Epithelial cell of proximal tubule (primary cell): ENCODE measurements around the gene HHIPL1. TPM values are rescaled to one million over a fixed set of nuclear protein-coding genes. Genes with fewer than 3 reads are reported as not detected.

Source experiments
- DNase-seq: peaks from one replicate; pipeline ENCODE4 v3.0.0-alpha.2; 2011; ENCODE audit warnings: low read depth
- H3K4me3 ChIP-seq: 2 replicates; pipeline ENCODE4 v1.5.1; 2011; ENCODE audit warnings: low read depth, mild to moderate bottlenecking, low read length
- total RNA-seq: library from RNA; depleted of rRNA; stranded (reverse); fragments of >200 nt; gene quantifications from 2 replicates; pipeline ENCODE4 v1.2.3, GENCODE V29; 2015
- TF ChIP-seq, protein P1 (sequence below): conservative IDR thresholded peaks from 2 replicates; pipeline ENCODE4 v1.5.1; 2012; ENCODE audit warnings: low read depth, mild to moderate bottlenecking, low read length

Gene HHIPL1
- total RNA-seq, 1 donor from 2014 or later, result 4.9 TPM

DNA sequence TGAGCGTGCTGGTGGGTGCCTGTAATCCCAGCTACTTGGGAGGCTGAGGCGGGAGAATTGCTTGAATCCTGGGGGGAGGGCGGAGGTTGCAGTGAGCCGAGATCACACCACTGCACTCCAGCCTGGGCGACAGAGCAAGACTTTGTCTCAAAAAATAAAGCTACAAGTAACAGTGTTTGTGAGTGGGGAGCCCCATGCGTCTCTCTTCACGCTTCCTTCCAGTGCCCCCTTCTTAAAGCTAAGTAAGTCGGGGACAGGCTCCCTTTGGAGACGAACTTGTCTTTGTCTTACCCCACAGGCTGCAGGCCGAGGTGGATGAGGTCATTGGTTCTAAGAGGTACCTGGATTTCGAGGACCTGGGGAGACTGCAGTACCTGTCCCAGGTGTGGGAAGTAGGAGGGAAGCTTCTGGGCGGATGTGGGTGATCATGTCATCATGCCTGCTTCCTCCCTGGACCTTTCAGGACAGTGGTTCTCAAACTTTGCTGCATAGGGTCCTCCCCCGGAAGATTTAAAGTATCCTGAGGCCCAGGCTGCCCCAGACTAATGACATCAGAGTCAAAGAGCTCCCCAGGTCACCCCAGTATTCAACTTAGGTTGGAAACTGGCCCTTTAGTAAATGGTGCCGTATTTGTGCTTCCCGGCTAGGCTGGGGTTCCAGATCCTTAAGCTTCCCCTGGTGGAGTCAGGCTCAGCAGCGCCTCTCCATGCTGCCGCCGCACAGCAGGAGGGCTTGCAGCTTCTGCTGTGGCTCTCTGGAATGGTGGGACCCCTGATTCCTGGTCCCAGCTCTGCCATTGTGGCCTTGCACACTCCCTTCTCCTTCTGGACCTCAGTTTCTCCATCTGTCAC is 76.2 kb downstream of the HHIPL1 start:
- no peak for DNase-seq
- no peak overlapping the region for H3K4me3 ChIP-seq
- TF ChIP-seq, protein P1, sequence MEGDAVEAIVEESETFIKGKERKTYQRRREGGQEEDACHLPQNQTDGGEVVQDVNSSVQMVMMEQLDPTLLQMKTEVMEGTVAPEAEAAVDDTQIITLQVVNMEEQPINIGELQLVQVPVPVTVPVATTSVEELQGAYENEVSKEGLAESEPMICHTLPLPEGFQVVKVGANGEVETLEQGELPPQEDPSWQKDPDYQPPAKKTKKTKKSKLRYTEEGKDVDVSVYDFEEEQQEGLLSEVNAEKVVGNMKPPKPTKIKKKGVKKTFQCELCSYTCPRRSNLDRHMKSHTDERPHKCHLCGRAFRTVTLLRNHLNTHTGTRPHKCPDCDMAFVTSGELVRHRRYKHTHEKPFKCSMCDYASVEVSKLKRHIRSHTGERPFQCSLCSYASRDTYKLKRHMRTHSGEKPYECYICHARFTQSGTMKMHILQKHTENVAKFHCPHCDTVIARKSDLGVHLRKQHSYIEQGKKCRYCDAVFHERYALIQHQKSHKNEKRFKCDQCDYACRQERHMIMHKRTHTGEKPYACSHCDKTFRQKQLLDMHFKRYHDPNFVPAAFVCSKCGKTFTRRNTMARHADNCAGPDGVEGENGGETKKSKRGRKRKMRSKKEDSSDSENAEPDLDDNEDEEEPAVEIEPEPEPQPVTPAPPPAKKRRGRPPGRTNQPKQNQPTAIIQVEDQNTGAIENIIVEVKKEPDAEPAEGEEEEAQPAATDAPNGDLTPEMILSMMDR, result no peak

DNA sequence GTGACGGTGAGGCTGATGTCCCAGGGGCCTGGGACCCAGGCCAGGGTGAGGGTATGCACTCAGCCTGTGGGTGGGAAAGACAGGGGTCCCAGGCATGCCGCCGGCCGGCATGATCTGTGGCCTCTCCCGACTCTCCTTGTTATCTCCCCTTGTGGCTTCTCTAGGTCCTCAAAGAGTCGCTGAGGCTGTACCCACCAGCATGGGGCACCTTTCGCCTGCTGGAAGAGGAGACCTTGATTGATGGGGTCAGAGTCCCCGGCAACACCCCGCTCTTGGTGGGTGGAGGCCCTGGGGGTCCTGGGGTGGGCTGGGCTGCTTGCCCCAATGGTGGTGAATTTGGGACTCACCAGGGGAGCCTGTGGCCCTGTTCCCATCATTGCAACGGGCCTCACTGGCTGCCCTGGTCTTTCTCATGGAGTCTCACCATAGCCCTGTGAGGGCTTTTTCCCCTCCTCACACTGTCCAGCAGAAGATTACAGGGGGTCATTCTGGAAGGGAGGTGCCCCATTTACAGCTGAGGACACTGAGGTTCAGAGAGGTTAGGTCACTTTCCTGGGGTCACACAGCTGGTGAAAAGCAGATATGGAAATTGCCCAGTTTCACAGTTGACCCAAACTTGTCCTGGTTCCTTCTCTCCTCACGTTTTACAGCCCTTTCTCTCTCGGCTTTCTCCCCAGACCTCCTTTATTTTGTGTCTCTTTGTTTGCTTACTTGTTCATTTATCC is 77.0 kb downstream of the HHIPL1 start:
- TF ChIP-seq, protein P1, result no peak
- H3K4me3 ChIP-seq, result no peak overlapping the region
- DNase-seq, result no peak

DNA sequence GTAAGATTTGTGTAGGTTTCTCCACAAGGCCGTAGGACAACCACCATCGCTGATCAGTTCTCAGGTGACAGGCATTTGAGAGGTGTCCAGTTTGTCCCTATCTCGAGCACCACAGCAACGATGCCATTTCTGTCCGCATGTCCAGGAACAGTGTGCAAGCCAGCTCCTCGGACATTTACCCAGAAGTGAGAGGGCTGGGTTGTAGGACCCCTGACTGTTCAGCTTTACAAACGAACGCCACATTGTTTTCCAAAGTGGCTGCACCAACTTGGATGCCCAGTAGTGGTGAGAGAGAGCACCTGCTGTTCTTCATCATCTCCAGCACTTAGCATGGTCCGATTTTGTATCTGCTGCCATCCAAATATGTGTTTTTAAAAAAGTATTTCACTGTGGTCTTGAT is 77.8 kb downstream of the HHIPL1 start:
- H3K4me3 ChIP-seq, result no peak overlapping the region
- no peak for DNase-seq
- TF ChIP-seq, protein P1, result no peak

DNA sequence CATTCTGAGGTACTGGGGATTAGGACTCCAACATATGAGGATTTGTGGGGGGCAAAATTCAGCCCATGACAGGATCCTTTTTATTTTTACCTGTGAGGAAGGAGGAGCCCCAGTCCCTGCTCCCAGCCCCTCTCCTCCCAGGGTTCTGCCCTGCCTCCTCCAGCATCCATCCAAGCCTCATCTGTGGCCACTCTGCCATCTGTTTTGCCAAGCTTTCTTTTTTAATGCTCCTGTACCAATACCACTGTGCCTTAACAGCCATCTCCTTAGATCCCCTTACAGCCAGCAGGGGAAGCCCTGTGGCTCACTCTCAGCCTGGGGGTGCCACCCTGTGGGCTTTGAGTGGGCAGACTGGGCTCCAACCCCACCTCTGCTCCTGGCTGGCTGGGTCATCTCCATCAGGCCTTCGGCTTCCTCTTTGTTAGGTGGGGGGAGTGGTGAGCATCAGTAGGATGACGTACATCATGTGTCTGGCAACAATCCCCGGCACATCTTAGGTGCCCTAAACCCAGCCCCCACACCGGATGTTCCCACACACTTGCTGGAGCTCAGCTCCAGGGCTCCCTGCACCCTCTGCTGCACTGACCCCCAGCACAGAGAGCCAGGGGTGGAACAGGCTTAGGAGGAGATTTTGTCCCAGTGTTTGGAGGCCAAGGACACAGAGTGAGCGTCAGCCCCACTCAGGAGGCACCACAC is 79.4 kb downstream of the HHIPL1 start:
- no peak for DNase-seq
- no peak overlapping the region for H3K4me3 ChIP-seq
- TF ChIP-seq, protein P1, result no peak

DNA sequence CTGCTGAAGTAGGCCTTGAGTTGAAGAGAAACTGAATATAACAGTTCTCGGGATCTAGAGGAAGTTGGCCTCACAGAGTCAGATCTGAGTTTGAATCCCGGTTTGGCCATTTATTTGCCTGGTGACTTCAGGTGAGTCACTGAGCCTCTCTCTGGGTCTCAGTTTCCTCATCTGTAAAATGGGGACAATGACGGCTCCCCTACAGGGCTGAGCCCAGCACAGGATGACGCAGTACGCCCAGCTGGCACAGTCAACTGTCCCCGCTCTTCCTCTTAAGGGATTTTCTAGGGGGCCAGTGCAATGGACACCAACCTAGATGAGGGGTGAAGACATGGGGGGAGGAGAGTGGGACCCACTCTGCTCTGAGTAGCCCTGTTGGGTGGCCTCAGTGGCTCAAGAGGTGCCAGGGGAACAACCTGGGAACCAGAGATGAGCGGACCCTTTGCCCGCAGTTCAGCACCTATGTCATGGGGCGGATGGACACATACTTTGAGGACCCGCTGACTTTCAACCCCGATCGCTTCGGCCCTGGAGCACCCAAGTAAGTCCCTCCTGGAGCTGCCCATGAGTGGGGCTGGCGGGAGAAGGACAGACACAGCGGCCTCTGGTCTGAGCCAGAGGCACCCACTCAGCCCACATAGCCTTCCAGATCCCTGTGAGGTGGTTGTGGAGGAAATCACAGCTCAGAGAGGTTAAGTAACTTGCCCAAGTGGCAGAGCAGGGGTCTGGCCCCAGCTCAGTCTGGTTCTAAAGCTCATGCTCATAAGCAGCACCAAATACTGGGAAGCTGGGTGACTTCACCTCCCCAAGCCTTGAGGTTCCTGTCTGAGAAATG is 80.2 kb downstream of the HHIPL1 start:
- DNase-seq, result no peak
- TF ChIP-seq, protein P1, result no peak
- no peak overlapping the region for H3K4me3 ChIP-seq

DNA sequence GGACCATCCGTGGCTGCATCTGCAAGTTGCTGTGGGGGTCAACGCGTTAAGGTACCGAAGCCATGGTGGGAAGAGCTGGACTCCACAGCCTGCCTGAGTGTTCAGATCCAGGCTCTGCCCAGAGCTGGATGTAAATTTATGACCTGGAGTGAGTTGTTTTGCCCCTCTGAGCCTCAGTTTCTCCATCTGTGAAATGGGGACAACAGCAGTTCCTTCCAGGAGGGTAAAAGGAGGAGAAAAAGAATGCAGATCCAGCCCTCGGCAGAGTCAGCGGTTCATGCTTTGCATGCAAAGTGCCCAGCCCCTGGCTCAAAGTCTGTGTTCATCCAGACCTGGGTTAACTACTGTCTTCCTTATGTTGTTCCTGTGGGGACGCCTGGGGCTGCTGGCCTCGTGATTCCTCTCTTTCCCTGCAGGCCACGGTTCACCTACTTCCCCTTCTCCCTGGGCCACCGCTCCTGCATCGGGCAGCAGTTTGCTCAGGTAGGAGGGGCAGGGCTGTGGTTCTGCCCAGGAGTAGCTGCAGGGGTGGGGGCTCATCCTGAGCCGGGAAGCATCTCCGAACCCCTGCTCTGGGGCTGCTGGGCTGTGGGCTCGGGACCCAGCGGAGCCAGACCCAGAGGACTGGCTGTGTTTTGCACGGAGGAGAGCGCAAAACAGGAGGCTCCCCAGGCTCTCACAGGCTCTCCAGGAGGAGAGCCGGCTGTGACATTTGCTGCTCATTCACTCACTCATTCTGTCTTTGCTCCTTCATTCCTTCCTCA is 81.0 kb downstream of the HHIPL1 start:
- no peak for DNase-seq
- TF ChIP-seq, protein P1, result no peak
- no peak overlapping the region for H3K4me3 ChIP-seq
